Lower leg skin (tissue), 3 donors: ENCODE results near the gene PEX16.

Source experiments
- CTCF ChIP-seq, 3 donors: fragments of 450-650 bp; IDR thresholded peaks; one replicate each; pipeline ENCODE4 v1.5.1; 2016; ENCODE audit warnings: antibody characterized with exemption in 3 of 3, mild to moderate bottlenecking in 3 of 3, moderate library complexity in 2 of 3
- POLR2A ChIP-seq, 2 donors: fragments of 450-650 bp; IDR thresholded peaks; one replicate each; pipeline ENCODE4 v1.6.1; 2016 to 2017; ENCODE audit warnings: antibody characterized with exemption in 2 of 2, mild to moderate bottlenecking in 1 of 2, moderate library complexity in 1 of 2

GRCh38 chr11:45924036-45924915 lies 6.6 kb upstream of the PEX16 start:
- TF ChIP-seq CTCF (IDR thresholded peaks at IDR 0.05) (no peak), POLR2A (IDR thresholded peaks at IDR 0.05) (no peak)
